CD4-positive, alpha-beta T cell (primary cell): Measurements from ENCODE around the gene WDR90. TPM values are rescaled to one million over a fixed set of nuclear protein-coding genes. Genes with fewer than 3 reads are reported as not detected.

Source experiments
- ATAC-seq: fragments of 200-7000 bp; cut with Tn5 transposase; one replicate; pipeline ENCODE4 v1.10.0; 2022; ENCODE audit warnings: mild to moderate bottlenecking; ENCODE audit not compliant: poor library complexity
- CTCF ChIA-PET: fragments of 350-600 bp; sonication (Branson Sonifier 250); formaldehyde crosslinking; loops from one replicate; lab custom pipeline; 2021; ENCODE audit warnings: antibody characterized with exemption, inconsistent platforms; lab: Charles Lee
- POLR2A ChIA-PET: fragments of 350-600 bp; sonication (Branson Sonifier 250); formaldehyde crosslinking; loops from one replicate; lab custom pipeline; 2021; ENCODE audit warnings: antibody characterized with exemption, inconsistent platforms; lab: Charles Lee
- DNase-seq, 14 experiments: peaks; one replicate each; pipeline ENCODE4 v3.0.0-alpha.2; 2013 to 2020; ENCODE audit warnings: mixed read lengths in 2 of 14
- H3K27ac ChIP-seq, 2 donors: one replicate each; pipeline versions ENCODE4 v1.5.1 to v1.7.0; 2013; ENCODE audit warnings: low read length in 2 of 2, low read depth in 1 of 2, mild to moderate bottlenecking in 1 of 2
- H3K27me3 ChIP-seq, 2 experiments: 1 replicate in 1 of 2; 2 replicates in 1 of 2; pipeline versions ENCODE4 v1.6.1 to v1.7.0; 2013; ENCODE audit warnings: low read length in 2 of 2, control low read depth in 1 of 2, mild to moderate bottlenecking in 1 of 2, moderate library complexity in 1 of 2; ENCODE audit not compliant: insufficient read depth in 2 of 2, control insufficient read depth in 1 of 2
- H3K36me3 ChIP-seq: one replicate; pipeline ENCODE4 v1.6.1; 2013; ENCODE audit warnings: low read length, control low read depth; ENCODE audit not compliant: insufficient read depth
- H3K4me1 ChIP-seq: one replicate; pipeline ENCODE4 v1.6.1; 2013; ENCODE audit warnings: low read length, control low read depth; ENCODE audit not compliant: insufficient read depth
- H3K4me3 ChIP-seq: one replicate; pipeline ENCODE4 v1.5.1; 2013; ENCODE audit warnings: mild to moderate bottlenecking, low read length, moderate library complexity
- H3K9me3 ChIP-seq, 2 experiments: 1 replicate in 1 of 2; 2 replicates in 1 of 2; pipeline versions ENCODE4 v1.6.1 to v1.7.0; 2013; ENCODE audit warnings: low read length in 2 of 2, mild to moderate bottlenecking in 2 of 2, control low read depth in 1 of 2, moderate library complexity in 1 of 2; ENCODE audit not compliant: control insufficient read depth in 1 of 2, insufficient read depth in 1 of 2
- H3K27ac Mint-ChIP-seq: one replicate; pipeline ENCODE4 v1.8.0; 2020; ENCODE audit warnings: mixed read lengths
- H3K27me3 Mint-ChIP-seq: one replicate; pipeline ENCODE4 v1.8.0; 2021; ENCODE audit warnings: mixed read lengths
- H3K36me3 Mint-ChIP-seq: one replicate; pipeline ENCODE4 v1.8.0; 2021; ENCODE audit warnings: low read depth, mixed read lengths
- H3K4me1 Mint-ChIP-seq: one replicate; pipeline ENCODE4 v1.8.0; 2021; ENCODE audit warnings: low read depth, mixed read lengths
- H3K4me3 Mint-ChIP-seq: one replicate; pipeline ENCODE4 v1.8.0; 2020; ENCODE audit warnings: mild to moderate bottlenecking, mixed read lengths
- H3K9me3 Mint-ChIP-seq: one replicate; pipeline ENCODE4 v1.8.0; 2020; ENCODE audit warnings: mixed read lengths
- intact Hi-C, 2 experiments: fragments of 100-400 bp; cut with DNase I in 1 of 2; cut with micrococcal nuclease in 1 of 2; formaldehyde crosslinking; loops; one replicate each; pipeline versions ENCODE4 v1.15.1 to v1.9.0; 2023 to 2025; cut with DNase I, micrococcal nuclease
- total RNA-seq, 174 experiments: library from RNA in 2 of 174; stranded (reverse) in 2 of 174; gene quantifications; one replicate each; pipeline ENCODE4 v1.2.3 and lab custom pipeline; 2021 to 2026
- TF ChIP-seq, protein P1 (sequence below): fragments of 200-600 bp; IDR thresholded peaks from one replicate; pipeline ENCODE4 v1.8.0; 2022; ENCODE audit warnings: antibody characterized with exemption, mild to moderate bottlenecking

Gene WDR90
- total RNA-seq, 2 experiments from 2014 or later, result 8.1 to 10.3 TPM

DNA sequence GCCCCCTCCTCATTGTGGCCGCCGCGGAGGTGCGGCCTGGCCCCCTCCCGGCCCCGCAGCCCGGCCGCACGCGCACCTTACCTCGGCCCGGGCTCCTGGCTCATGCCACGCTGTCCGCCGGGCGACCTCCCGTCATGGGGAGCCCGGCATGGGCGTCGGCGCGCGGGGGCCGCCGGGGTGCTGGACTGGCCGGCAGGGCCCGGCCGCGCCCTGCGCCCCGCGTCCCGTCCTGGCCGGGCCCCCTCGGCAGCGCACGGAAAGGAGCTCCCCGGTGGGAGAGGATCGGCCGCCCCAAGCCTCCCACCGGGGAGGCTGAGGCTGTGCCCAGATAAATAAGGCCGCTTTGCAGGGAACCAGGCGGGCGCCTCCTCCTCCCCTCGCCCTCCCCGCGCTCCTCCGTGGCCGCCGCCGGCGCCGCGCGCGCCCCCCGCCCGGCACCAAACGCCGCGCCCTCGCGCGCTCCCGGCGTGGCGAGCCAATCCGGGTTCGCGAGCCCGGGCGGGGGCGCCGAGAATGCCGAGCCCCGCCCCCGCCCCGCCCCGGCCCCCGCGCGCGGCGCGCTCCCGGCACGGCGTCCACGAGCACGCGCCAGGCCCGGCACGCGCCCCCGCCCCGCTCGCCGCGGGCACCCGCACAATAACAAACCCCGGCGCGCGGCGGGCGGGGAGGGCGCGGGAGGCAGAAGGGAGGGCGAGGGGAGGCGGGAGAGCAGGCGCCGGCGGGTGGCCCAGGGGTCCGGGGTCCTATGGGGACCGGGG, 56.4 kb downstream of the WDR90 start, which contains the start of gene FBXL16:
Gene FBXL16 (minus strand): TSS at position 371 of the 758 bp plus-strand sequence. CDS start 8,396 bp downstream, outside the sequence.
- H3K9me3 ChIP-seq, result peaks cover 0 to 68% of the 10 kb centered on the region in 2 experiments
- intact Hi-C loops, result no loop called here
- Mint-ChIP-seq H3K27me3 (peaks cover 63% of the 10 kb centered on the region), H3K36me3 (no peaks in the 10 kb centered on the region), H3K4me3 (peak within 1 kb of the TSS; percentile 45), H3K9me3 (no peaks in the 10 kb centered on the region), H3K4me1 (no peaks in the 10 kb centered on the region), H3K27ac (no peak within 1 kb of the TSS)
- DNase-seq (peak in 1 of 14 experiments; percentile 39), ATAC-seq (peak; percentile 30)
- peaks cover 83 to 84% of the 10 kb centered on the region in 2 experiments for H3K27me3 ChIP-seq
- TF ChIP-seq, protein P1, sequence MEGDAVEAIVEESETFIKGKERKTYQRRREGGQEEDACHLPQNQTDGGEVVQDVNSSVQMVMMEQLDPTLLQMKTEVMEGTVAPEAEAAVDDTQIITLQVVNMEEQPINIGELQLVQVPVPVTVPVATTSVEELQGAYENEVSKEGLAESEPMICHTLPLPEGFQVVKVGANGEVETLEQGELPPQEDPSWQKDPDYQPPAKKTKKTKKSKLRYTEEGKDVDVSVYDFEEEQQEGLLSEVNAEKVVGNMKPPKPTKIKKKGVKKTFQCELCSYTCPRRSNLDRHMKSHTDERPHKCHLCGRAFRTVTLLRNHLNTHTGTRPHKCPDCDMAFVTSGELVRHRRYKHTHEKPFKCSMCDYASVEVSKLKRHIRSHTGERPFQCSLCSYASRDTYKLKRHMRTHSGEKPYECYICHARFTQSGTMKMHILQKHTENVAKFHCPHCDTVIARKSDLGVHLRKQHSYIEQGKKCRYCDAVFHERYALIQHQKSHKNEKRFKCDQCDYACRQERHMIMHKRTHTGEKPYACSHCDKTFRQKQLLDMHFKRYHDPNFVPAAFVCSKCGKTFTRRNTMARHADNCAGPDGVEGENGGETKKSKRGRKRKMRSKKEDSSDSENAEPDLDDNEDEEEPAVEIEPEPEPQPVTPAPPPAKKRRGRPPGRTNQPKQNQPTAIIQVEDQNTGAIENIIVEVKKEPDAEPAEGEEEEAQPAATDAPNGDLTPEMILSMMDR, result no peak
- CTCF ChIA-PET, result no interaction called here
- POLR2A ChIA-PET, result no interaction called here
- H3K4me1 ChIP-seq, result peaks cover 38% of the 10 kb centered on the region
- no peaks in the 10 kb centered on the region for H3K36me3 ChIP-seq
- no peak within 1 kb of the TSS for H3K27ac ChIP-seq
- H3K4me3 ChIP-seq, result no peak within 1 kb of the TSS

DNA sequence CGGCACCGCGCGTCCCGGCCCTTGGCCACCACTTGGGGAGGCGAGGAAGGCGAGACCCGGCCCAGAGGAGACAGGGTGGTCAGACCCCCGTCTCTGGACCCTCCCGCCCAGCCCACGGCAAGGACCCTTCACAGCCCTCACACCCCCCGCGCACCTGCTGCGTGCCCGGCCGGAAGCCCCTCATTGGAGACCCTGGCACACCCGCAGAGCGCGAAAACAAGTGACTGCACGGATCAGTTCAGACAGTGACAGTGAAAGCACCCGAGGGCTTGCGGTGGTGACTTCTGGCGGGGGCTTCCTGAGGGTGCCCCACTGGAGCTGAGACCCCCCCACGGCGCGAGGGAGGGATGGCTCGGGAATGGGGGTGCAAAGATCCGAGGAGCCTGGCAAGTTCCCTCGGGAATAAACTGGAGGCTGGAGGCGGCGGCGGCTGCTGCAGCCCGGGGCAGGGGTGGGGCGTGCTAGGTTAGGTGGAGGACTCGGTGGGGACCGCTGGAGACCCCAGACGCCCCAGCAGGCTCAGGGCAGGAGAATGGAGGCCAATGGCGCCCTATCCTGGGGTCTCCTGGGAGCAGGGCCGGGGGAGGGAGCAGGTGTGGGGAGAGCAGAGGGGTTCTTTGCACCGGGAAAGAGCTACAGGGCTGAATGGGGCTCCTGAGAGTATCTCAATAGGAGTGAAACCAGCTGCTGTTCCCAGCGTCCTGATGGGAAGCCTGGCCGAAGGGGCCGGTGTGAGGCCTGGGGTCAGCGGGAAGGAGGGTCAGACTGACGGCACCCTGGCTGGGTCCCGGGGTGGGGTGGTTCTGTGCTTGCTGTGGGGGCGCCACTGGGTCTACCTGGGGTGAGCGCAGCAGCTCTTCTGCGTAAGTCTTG, 57.3 kb downstream of the WDR90 start:
- Histone ChIP-seq H3K27ac (no peak overlapping the region), H3K27me3 (peaks cover 85 to 88% of the 10 kb centered on the region in 2 experiments), H3K36me3 (no peaks in the 10 kb centered on the region), H3K4me3 (no peak overlapping the region), H3K9me3 (peaks cover 0 to 67% of the 10 kb centered on the region in 2 experiments), H3K4me1 (peaks cover 32% of the 10 kb centered on the region)
- Mint-ChIP-seq H3K4me3 (peak overlapping the region; percentile 45), H3K4me1 (no peaks in the 10 kb centered on the region), H3K27me3 (peaks cover 63% of the 10 kb centered on the region), H3K27ac (no peak overlapping the region), H3K9me3 (no peaks in the 10 kb centered on the region), H3K36me3 (no peaks in the 10 kb centered on the region)
- no peak for ATAC-seq
- intact Hi-C loops, result no loop called here
- no peak for DNase-seq
- TF ChIP-seq, protein P1, result no peak
- CTCF ChIA-PET, result no interaction called here
- POLR2A ChIA-PET, result interaction anchor here (1.4 kb wide), 1 partner anchor 11 kb away, joined by 11 read pairs; no protein-coding TSS in a partner anchor

DNA sequence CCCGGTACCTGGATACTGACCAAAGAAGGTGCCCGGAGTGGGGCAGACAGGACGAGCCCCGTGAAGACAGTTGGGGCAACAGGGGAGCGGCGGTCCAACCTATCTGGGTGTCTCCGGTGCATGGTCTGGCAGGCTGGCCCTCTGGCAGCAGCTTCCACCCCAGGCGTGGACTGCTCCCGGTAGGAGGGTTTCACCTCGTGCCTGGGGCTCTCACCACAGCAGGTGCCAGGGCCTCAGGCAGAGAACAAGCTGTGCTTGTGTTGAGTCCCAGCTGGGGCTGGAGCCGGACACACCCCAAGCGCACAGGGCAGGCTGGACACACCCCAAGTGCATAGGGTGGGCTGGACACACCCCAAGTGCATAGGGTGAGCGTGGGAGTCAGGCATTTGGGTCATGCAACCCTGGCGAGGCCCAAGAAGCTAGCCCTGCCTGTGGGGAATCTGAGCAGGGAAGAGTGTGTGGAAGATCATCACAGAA, 57.9 kb downstream of the WDR90 start:
- Mint-ChIP-seq H3K9me3 (no peaks in the 10 kb centered on the region), H3K4me3 (no peak overlapping the region), H3K36me3 (no peaks in the 10 kb centered on the region), H3K27ac (no peak overlapping the region), H3K4me1 (no peaks in the 10 kb centered on the region), H3K27me3 (peaks cover 57% of the 10 kb centered on the region)
- Histone ChIP-seq H3K36me3 (no peaks in the 10 kb centered on the region), H3K9me3 (peaks cover 0 to 60% of the 10 kb centered on the region in 2 experiments), H3K27ac (no peak overlapping the region), H3K27me3 (peaks cover 80 to 83% of the 10 kb centered on the region in 2 experiments), H3K4me1 (peaks cover 33% of the 10 kb centered on the region), H3K4me3 (no peak overlapping the region)
- POLR2A ChIA-PET, result interaction anchor here (1.4 kb wide), 1 partner anchor 11 kb away, joined by 11 read pairs; no protein-coding TSS in a partner anchor
- TF ChIP-seq, protein P1, result no peak
- intact Hi-C loops, result no loop called here
- ATAC-seq, result no peak
- DNase-seq, result no peak
- CTCF ChIA-PET, result no interaction called here
